ENCODE results near the gene PSD.

Gene PSD

DNA sequence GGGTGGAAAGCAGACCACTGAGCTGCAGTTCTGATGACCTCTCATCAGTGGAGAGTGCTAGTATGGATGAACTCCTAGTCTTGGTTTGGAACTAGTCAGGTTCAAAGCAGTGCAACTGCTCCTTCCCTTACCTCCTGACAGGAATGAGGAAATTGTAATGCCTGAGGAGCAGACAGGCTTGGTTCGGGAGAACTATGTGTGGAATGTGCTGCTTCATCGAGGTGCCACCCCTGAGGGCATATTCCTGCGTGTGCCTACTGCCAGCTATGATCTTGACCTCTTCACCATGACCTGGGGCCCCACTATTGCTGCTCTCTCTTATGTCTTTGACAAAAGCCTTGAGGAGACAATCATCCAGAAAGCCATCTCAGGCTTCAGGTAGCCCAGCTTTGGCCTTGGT, 50.5 kb downstream of the PSD start:
- no peak overlapping the region for H2AK5ac ChIP-seq (ENCODE audit: low read length, severe bottlenecking)
- peak overlapping the region; percentile 47 for H3K27ac ChIP-seq (ENCODE audit: low read length, poor library complexity, severe bottlenecking)
- no peak overlapping the region for H2AFZ ChIP-seq (ENCODE audit: low read depth, low read length)
- no peak overlapping the region for H3K9ac ChIP-seq (ENCODE audit: low read length)
- no peak overlapping the region for H4K91ac ChIP-seq (ENCODE audit: low read length)
- no peak overlapping the region for H2BK5ac ChIP-seq (ENCODE audit: low read depth, low read length, poor library complexity, severe bottlenecking)
- no peaks in the 10 kb centered on the region for H3K27me3 ChIP-seq (ENCODE audit: control insufficient read depth in 1 of 2, insufficient read depth in 1 of 2, low read length in 2 of 2)
- no peak overlapping the region for H3K23ac ChIP-seq (ENCODE audit: low read length in 2 of 2)
- H3K4me1 ChIP-seq (ENCODE audit: control insufficient read depth, insufficient read depth, low read depth, low read length) = peaks cover 5% of the 10 kb centered on the region
- H3K4me3 ChIP-seq (ENCODE audit: insufficient read depth in 1 of 2, low read depth in 1 of 2, low read length in 2 of 2) = no peak overlapping the region
- H4K8ac ChIP-seq (ENCODE audit: low read length) = no peak overlapping the region
- peaks cover 72 to 94% of the 10 kb centered on the region in 2 experiments for H3K36me3 ChIP-seq (ENCODE audit: control insufficient read depth in 1 of 2, insufficient read depth in 2 of 2, low read depth in 1 of 2, low read length in 2 of 2)
- no peak for DNase-seq
- no peak overlapping the region for H3K18ac ChIP-seq (ENCODE audit: low read depth in 1 of 2, low read length in 2 of 2)
- no peak overlapping the region for H2BK15ac ChIP-seq (ENCODE audit: low read depth, poor library complexity, severe bottlenecking)
- no peak overlapping the region for H3K4ac ChIP-seq (ENCODE audit: low read depth in 1 of 2, low read length in 2 of 2)
- no peak overlapping the region for H2BK12ac ChIP-seq (ENCODE audit: low read length in 2 of 2)
- peaks cover 28% of the 10 kb centered on the region for H3K79me1 ChIP-seq (replicated peaks; ENCODE audit: low read length, poor library complexity, severe bottlenecking)
- H2BK120ac ChIP-seq (ENCODE audit: low read depth, low read length) = no peak overlapping the region
- H3K14ac ChIP-seq (ENCODE audit: low read length in 2 of 2) = no peak overlapping the region
- no peaks in the 10 kb centered on the region for H3K9me3 ChIP-seq (ENCODE audit: control insufficient read depth, low read length)
- WGBS = 89% methylated on average over 3 of the region's 3 CpGs
- no peak overlapping the region for H3K4me2 ChIP-seq (ENCODE audit: low read length, poor library complexity, severe bottlenecking)

- Histone ChIP-seq H2BK15ac (ENCODE audit: low read depth, poor library complexity, severe bottlenecking) (no peak overlapping the region), H2BK5ac (ENCODE audit: low read depth, low read length, poor library complexity, severe bottlenecking) (no peak overlapping the region), H2BK120ac (ENCODE audit: low read depth, low read length) (no peak overlapping the region), H2AFZ (ENCODE audit: low read depth, low read length) (no peak overlapping the region), H3K4me1 (ENCODE audit: control insufficient read depth, insufficient read depth, low read depth, low read length) (peaks cover 5% of the 10 kb centered on the region), H3K9ac (ENCODE audit: low read length) (no peak overlapping the region), H3K14ac (ENCODE audit: low read length in 2 of 2) (no peak overlapping the region), H3K27me3 (ENCODE audit: control insufficient read depth in 1 of 2, insufficient read depth in 1 of 2, low read length in 2 of 2) (no peaks in the 10 kb centered on the region), H3K36me3 (ENCODE audit: control insufficient read depth in 1 of 2, insufficient read depth in 2 of 2, low read depth in 1 of 2, low read length in 2 of 2) (peaks cover 75 to 94% of the 10 kb centered on the region in 2 experiments), H3K4me3 (ENCODE audit: insufficient read depth in 1 of 2, low read depth in 1 of 2, low read length in 2 of 2) (no peak overlapping the region), H3K4me2 (ENCODE audit: low read length, poor library complexity, severe bottlenecking) (no peak overlapping the region), H4K8ac (ENCODE audit: low read length) (no peak overlapping the region), H3K9me3 (ENCODE audit: control insufficient read depth, low read length) (no peaks in the 10 kb centered on the region), H3K27ac (ENCODE audit: low read length, poor library complexity, severe bottlenecking) (peak overlapping the region; percentile 47), H2AK5ac (ENCODE audit: low read length, severe bottlenecking) (no peak overlapping the region), H3K79me1 (replicated peaks; ENCODE audit: low read length, poor library complexity, severe bottlenecking) (peaks cover 33% of the 10 kb centered on the region), H3K18ac (ENCODE audit: low read depth in 1 of 2, low read length in 2 of 2) (no peak overlapping the region), H3K23ac (ENCODE audit: low read length in 2 of 2) (no peak overlapping the region), H2BK12ac (ENCODE audit: low read length in 2 of 2) (no peak overlapping the region), H4K91ac (ENCODE audit: low read length) (no peak overlapping the region), H3K4ac (ENCODE audit: low read depth in 1 of 2, low read length in 2 of 2) (no peak overlapping the region)
- 100% methylated on average over 1 of the region's 1 CpG for WGBS
- DNase-seq = no peak
Measured at GRCh38 chr10:102367441-102367840, 51.1 kb downstream of the PSD start.

- Histone ChIP-seq H3K4me3 (ENCODE audit: insufficient read depth in 1 of 2, low read depth in 1 of 2, low read length in 2 of 2) (no peak overlapping the region), H2BK12ac (ENCODE audit: low read length in 2 of 2) (no peak overlapping the region), H3K4ac (ENCODE audit: low read depth in 1 of 2, low read length in 2 of 2) (no peak overlapping the region), H3K27me3 (ENCODE audit: control insufficient read depth in 1 of 2, insufficient read depth in 1 of 2, low read length in 2 of 2) (no peaks in the 10 kb centered on the region), H3K4me2 (ENCODE audit: low read length, poor library complexity, severe bottlenecking) (no peak overlapping the region), H3K14ac (ENCODE audit: low read length in 2 of 2) (no peak overlapping the region), H3K23ac (ENCODE audit: low read length in 2 of 2) (no peak overlapping the region), H2AFZ (ENCODE audit: low read depth, low read length) (no peak overlapping the region), H3K18ac (ENCODE audit: low read depth in 1 of 2, low read length in 2 of 2) (no peak overlapping the region), H3K36me3 (ENCODE audit: control insufficient read depth in 1 of 2, insufficient read depth in 2 of 2, low read depth in 1 of 2, low read length in 2 of 2) (peaks cover 74 to 92% of the 10 kb centered on the region in 2 experiments), H2BK120ac (ENCODE audit: low read depth, low read length) (no peak overlapping the region), H3K9me3 (ENCODE audit: control insufficient read depth, low read length) (no peaks in the 10 kb centered on the region), H2BK5ac (ENCODE audit: low read depth, low read length, poor library complexity, severe bottlenecking) (no peak overlapping the region), H2AK5ac (ENCODE audit: low read length, severe bottlenecking) (no peak overlapping the region), H4K8ac (ENCODE audit: low read length) (no peak overlapping the region), H3K9ac (ENCODE audit: low read length) (no peak overlapping the region), H2BK15ac (ENCODE audit: low read depth, poor library complexity, severe bottlenecking) (no peak overlapping the region), H4K91ac (ENCODE audit: low read length) (no peak overlapping the region), H3K79me1 (replicated peaks; ENCODE audit: low read length, poor library complexity, severe bottlenecking) (peaks cover 56% of the 10 kb centered on the region), H3K4me1 (ENCODE audit: control insufficient read depth, insufficient read depth, low read depth, low read length) (no peaks in the 10 kb centered on the region), H3K27ac (ENCODE audit: low read length, poor library complexity, severe bottlenecking) (no peak overlapping the region)
- no peak for DNase-seq
- 96% methylated on average over 4 of the region's 4 CpGs for WGBS
Measured at GRCh38 chr10:102358712-102359382, 59.7 kb downstream of the PSD start.

DNA sequence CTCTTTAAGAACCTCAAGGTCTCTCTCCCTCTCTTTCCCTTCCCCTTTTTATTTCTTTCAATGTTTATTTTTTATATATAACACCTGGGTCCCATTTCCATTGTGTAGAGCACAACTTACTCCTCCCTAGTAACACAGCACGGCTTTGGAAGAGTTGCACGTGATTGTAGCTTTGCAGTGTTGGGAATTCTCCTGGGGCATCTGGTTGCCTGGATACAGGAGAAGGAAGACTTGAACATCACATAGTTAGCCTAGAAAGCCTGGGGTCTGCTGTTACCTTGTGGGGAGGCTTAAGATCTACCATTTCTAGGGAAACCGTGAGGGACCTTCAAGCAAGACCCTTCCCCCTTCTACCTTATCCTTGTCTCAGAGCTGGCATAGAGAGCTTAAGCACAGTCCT, 64.1 kb downstream of the PSD start:
- Histone ChIP-seq H3K4ac (ENCODE audit: low read depth in 1 of 2, low read length in 2 of 2) (no peak overlapping the region), H3K18ac (ENCODE audit: low read depth in 1 of 2, low read length in 2 of 2) (no peak overlapping the region), H3K79me1 (replicated peaks; ENCODE audit: low read length, poor library complexity, severe bottlenecking) (peaks cover 56% of the 10 kb centered on the region), H3K14ac (ENCODE audit: low read length in 2 of 2) (no peak overlapping the region), H2BK12ac (ENCODE audit: low read length in 2 of 2) (no peak overlapping the region), H3K4me2 (ENCODE audit: low read length, poor library complexity, severe bottlenecking) (no peak overlapping the region), H4K8ac (ENCODE audit: low read length) (no peak overlapping the region), H2BK120ac (ENCODE audit: low read depth, low read length) (no peak overlapping the region), H2BK15ac (ENCODE audit: low read depth, poor library complexity, severe bottlenecking) (no peak overlapping the region), H3K27me3 (ENCODE audit: control insufficient read depth in 1 of 2, insufficient read depth in 1 of 2, low read length in 2 of 2) (no peaks in the 10 kb centered on the region), H2BK5ac (ENCODE audit: low read depth, low read length, poor library complexity, severe bottlenecking) (no peak overlapping the region), H3K27ac (ENCODE audit: low read length, poor library complexity, severe bottlenecking) (no peak overlapping the region), H3K4me3 (ENCODE audit: insufficient read depth in 1 of 2, low read depth in 1 of 2, low read length in 2 of 2) (no peak overlapping the region), H2AK5ac (ENCODE audit: low read length, severe bottlenecking) (no peak overlapping the region), H4K91ac (ENCODE audit: low read length) (no peak overlapping the region), H3K23ac (ENCODE audit: low read length in 2 of 2) (no peak overlapping the region), H3K36me3 (ENCODE audit: control insufficient read depth in 1 of 2, insufficient read depth in 2 of 2, low read depth in 1 of 2, low read length in 2 of 2) (peaks cover 58 to 84% of the 10 kb centered on the region in 2 experiments), H3K9me3 (ENCODE audit: control insufficient read depth, low read length) (no peaks in the 10 kb centered on the region), H2AFZ (ENCODE audit: low read depth, low read length) (no peak overlapping the region), H3K4me1 (ENCODE audit: control insufficient read depth, insufficient read depth, low read depth, low read length) (no peaks in the 10 kb centered on the region), H3K9ac (ENCODE audit: low read length) (no peak overlapping the region)
- no peak for DNase-seq
- 94% methylated on average over 2 of the region's 3 CpGs for WGBS

Data from mesenchymal stem cell (in vitro differentiated cells and primary cell).